LNCAP (cell line): ENCODE results near the gene GLYATL3.

Experiments
- TF ChIP-seq, protein P1 (sequence below): fragments of 450-650 bp; IDR thresholded peaks from 2 replicates; pipeline ENCODE4 v1.5.1; 2017; ENCODE audit warnings: mild to moderate bottlenecking

GLYATL3 gene

DNA sequence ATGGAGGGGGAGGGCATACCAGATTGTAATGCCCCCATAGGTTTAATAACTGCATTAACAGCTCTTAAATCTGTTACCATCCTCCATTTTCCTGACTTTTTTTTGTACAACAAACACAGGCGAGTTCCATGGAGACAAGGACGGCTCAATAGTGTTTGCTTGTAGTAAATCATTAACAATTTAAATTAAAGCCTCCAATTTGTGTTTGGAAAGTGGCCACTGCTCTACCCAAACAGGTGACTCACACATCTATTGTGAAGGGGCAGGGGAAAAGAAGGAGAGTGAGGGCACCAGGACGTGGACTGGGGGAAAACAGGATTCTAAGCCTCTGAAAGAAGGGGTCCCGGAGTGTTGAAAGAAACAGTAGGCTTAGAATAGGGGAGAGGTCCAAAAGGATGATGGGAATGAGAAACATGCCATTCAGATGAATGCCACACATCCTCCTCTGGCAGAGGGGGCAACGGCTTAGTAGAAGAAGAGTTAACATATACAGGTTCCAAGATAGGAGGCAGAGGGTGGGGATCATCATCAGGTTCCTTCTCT, 6.9 kb downstream of the GLYATL3 start:
- TF ChIP-seq, protein P1, sequence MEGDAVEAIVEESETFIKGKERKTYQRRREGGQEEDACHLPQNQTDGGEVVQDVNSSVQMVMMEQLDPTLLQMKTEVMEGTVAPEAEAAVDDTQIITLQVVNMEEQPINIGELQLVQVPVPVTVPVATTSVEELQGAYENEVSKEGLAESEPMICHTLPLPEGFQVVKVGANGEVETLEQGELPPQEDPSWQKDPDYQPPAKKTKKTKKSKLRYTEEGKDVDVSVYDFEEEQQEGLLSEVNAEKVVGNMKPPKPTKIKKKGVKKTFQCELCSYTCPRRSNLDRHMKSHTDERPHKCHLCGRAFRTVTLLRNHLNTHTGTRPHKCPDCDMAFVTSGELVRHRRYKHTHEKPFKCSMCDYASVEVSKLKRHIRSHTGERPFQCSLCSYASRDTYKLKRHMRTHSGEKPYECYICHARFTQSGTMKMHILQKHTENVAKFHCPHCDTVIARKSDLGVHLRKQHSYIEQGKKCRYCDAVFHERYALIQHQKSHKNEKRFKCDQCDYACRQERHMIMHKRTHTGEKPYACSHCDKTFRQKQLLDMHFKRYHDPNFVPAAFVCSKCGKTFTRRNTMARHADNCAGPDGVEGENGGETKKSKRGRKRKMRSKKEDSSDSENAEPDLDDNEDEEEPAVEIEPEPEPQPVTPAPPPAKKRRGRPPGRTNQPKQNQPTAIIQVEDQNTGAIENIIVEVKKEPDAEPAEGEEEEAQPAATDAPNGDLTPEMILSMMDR: no peak

DNA sequence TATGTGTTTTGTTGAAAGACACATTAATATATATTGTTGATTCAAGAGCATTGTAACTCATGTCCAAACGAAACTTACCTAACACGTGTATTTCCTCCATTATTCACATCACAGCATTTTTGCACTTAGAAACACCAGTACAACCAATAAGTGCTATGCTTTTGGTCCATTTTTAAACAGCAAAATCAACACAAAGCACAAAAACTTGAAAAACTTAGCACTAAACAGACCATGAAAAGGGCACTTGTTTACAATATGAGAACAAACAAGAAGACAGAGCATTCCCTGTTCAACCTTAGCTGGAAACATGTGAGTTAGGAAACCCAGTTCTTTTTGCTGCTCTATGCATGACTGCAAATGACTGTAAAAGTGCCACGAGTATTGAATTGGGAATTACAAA, 9.6 kb downstream of the GLYATL3 start:
- TF ChIP-seq, protein P1: no peak

DNA sequence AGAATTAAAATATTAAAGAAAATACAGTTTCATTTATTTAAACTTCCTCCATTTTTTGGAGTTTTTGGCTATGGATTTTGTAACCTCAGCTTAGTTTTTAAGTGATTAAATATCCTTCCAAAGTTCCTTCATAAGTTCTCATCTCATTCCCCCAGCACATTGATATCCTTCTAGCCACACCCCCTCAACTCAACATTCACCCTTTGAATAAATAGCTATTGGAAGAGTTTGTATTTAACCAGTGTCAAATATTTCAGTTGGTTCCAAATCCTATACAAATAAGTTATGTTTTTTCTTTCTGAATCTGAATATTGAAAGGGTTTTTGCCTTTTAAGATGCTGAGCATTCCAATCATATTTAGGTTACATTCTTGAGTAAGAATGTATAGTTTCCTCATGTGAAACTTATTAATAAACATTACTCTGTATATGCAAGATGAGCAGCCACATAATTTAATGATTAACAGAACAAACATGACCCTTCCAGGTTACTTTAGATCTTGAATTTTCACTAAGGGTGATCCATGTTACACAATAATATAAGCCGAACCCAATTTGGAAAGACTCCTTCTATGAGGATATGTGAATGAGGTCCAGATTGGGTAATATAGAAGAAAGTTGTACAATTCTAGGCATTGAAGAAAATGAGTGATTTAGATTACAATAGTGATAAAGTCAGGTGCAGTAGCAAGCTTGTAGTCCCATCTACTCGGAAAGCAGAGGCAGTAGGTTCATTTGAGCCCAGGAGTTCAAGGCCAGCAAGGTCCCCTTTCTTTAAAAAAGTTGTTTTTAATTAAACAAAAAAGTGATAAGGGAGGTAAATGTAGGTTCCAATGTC, 13.6 kb downstream of the GLYATL3 start:
- TF ChIP-seq, protein P1: no peak

DNA sequence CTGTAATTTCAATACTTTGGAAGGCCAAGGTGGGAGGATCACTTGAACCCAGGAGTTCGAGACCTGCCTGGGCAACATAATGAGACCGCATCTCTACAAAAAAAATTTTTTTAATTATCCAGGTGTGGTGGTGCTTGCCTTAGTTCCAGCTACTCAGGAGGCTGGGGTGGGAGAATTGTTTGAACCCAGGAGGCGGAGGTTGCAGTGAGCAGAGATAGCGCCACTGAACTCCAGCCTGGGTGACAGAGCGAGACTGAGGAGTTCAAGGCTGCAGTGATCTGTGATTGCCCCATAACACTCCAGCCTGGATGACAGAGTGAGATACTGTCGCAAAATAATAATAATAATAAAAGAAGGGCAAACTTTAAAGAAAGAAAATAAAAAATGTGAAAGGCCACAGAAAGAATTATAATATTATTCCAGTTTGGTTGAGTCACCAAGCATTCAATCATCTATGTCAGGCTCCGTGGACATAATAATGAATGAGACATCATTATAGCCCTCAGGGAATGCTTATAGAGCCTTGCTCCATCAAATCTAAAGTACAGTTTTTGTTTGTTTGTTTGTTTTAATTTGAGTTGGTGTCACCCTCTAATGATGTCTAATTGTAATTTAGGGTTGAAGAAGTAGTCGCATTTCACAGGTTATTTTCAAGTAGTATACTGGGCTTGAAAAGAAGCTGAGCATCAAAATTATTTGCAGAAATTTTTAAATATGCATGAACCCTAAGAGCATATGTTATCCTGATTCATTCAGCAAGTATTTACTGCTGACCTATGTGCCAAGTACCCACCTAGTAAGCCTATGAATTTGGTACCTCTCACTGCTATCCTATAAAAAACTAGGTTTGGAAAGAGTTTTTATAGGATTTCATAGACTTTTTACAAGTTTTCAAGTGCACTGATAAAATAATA, 15.1 kb downstream of the GLYATL3 start:
- TF ChIP-seq, protein P1: no peak

DNA sequence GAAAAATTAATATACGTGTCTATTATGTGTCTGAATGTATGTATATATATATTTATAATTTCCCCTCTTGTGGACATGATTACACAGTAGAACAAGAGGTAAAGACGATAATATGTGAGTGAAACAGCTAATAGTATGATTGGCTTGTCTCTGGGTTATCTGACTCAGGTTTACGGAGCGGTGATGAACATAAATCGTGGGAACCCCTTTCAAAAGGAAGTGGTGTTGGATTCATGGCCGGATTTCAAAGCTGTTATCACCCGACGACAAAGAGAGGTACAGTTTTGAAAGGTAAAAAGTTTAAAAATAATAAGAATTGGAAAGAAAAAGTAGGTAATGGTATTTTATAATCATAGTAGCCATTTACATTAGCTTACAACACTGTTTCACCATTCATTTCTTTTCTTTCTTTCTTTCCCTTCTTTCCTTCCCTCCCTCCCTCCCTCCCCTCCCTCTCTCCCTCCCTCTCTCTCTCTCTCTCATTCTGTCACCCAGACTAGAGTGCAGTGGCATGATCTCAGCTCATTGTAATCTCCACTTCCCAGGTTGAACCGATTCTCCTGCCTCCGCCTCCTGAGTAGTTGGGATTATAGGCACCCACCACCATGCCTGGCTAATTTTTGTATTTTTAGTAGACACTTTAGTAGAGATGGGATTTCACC, 15.9 kb downstream of the GLYATL3 start:
- TF ChIP-seq, protein P1: no peak

DNA sequence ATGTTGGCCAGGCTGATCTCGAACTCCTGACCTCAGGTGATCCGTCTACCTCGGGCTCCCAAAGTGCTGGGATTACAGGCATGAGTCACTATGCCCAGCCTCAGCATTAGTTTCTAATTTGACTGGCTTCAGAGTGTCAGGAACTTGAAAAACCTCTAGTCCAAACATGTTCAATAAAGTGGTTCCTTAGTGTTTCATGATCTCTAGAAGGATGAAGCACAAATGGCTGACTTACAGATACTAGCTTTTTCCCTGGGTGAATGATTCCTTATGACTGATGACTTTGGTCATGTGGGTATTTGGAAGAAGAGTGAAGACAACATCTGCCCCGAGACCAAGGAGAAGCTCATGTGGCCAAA, 16.4 kb downstream of the GLYATL3 start:
- TF ChIP-seq, protein P1: no peak

DNA sequence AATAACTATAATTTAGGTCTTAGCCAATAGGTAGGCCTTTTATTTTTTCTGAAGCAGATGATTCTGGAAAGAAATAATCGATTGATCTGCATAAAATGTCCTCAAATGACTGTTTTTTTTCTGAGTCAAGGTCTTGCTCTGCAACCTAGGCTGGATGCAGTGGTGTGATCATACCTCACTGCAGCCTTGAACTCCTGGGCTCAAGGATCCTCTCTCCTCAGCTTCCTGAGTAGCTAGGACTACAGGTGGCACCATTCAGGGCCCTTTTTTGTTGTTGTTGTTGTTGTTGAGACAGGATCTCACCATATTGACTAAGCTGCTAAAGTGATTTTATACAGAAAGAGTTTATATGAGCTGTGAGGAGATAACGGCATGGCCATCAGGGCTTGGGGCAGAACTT, 18.2 kb downstream of the GLYATL3 start:
- TF ChIP-seq, protein P1: no peak
